ENCODE data around the gene LENEP.

The LENEP gene

GRCh38 chr1:155011437-155012025, 18.1 kb downstream of the LENEP start:
- DNase-seq = no peak

DNA sequence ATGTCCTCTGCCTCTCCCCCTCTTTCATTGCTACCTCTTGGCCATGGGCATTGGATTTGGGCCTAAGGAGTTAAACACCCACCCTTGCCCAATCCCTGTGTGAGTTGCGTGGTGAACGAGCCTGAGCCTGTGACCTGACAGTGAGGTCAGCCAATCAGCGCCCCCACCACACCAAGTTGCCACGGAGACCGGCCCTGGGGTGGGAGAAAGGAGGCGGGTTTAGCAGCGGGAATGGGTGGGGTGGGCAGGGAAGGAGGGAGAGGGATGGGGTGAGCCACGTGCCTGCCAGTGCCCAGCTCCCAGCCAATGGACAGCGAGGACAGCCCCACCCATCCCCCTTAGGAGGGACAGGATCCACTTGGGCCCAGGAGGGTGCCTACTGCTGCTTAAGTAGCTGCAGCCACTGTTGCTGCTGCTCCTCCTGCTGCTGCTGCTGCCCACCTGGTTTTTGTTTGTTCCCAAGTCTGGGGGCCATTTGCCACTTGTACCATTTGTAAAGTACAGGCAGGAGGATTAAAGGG, 18.7 kb downstream of the LENEP start:
- DNase-seq = peak; percentile 46 to 47

DNA sequence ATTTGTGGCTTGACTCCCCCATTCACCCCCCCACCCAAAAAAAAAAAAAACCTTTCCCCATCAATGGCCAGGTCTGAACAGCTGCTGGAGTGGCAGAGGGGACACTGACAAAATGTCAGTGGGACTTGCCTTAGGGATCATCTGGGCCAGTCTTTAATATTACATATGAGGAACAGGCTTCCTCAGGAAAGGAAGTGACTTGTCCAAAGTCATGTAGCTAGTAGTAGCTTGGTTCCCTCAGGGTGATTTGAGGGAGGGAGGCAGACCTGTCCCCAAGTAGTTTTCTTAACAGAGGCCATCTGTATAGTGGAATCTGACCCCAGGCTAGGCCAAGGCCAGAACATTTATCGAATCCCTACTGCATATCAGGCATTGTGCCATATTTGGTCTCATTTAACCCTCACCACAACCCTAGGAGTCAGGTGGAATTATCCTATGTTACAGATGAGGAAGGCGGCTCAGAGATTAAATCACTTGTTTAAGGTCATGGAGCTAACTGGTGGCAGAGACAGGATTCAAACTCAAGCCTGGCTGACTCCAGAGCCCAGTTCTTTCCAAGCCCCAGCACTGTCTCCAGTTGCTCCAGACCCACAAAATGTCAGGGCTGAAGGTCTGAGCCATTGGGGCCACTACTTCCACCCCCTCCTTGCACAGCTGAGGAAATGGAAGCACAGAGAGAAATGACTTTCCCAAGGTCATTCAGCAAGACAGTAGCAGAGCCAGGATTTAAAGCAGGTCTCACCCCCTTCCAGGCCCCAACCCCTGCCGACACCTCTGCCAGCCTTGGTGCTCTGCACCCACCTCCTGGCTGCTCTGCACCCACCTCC, 19.6 kb downstream of the LENEP start:
- DNase-seq = no peak

DNA sequence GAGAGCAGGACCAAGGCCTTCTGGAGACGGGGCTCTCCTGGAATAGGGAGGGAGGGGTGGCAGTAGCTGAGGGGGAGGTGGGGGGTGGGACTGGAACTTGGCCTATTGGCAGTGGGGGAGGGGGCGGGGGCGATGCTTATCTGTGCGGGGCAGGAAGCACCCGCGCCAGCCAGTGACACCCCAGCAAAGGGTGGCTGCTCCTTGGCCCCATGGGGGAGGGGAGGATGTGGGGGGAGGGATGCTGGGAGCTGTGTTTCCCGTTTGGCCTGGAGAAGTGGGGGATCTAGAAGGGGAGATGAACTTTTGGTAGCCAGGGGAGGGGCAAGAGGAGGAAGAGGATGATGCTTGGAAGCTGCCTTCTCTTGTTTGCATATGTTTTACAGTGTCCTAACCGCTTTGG, 20.2 kb downstream of the LENEP start:
- DNase-seq = peak in 1 of 2 donors; percentile 53

DNA sequence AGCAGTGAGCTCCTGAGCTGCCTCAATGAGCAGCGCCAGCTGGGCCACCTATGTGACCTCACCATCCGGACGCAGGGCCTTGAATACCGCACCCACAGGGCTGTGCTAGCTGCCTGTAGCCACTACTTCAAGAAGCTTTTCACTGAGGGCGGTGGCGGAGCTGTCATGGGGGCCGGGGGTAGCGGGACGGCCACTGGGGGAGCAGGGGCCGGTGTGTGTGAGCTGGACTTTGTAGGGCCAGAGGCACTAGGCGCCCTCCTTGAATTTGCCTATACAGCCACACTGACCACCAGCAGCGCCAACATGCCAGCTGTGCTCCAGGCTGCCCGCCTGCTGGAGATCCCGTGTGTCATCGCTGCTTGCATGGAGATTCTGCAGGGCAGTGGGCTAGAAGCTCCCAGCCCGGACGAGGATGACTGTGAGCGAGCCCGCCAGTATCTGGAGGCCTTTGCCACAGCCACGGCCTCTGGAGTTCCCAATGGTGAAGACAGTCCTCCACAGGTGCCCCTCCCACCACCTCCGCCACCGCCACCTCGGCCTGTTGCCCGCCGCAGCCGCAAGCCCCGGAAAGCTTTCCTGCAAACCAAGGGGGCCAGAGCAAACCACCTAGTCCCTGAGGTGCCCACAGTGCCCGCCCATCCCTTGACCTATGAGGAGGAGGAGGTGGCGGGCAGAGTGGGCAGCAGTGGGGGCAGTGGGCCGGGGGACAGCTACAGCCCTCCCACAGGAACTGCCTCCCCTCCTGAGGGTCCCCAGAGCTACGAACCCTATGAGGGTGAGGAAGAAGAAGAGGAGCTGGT, 21.5 kb downstream of the LENEP start:
- DNase-seq = no peak

DNA sequence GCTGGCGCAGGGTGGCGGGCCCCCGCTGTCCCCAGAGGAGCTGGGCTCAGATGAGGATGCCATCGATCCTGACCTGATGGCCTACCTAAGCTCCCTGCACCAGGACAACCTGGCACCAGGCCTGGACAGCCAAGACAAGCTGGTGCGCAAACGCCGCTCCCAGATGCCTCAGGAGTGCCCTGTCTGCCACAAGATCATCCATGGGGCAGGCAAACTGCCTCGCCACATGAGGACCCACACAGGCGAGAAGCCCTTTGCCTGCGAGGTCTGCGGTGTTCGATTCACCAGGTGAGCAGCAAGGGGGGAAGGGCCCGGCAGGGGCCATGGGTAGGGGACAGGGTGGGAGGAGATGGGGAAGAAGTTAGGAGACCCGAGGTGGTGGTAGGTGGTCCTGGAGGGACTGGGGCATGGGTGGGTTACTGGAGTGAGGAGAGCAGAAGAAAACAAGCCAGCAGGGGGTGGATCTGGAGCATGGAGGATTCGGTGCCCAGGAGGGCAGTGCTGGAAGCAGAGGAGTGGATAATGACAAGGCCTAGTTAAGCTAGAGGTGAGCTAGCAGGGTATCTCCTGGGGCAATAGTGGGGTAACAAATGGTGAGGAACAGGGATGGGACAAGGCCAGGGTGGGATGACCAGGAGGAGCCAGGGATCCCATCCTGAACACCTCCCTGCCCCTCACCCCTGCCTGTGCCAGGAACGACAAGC, 22.3 kb downstream of the LENEP start:
- no peak for DNase-seq

- DNase-seq = peak; percentile 25 to 42
Measured at GRCh38 chr1:155016231-155016831, 22.9 kb downstream of the LENEP start.

DNA sequence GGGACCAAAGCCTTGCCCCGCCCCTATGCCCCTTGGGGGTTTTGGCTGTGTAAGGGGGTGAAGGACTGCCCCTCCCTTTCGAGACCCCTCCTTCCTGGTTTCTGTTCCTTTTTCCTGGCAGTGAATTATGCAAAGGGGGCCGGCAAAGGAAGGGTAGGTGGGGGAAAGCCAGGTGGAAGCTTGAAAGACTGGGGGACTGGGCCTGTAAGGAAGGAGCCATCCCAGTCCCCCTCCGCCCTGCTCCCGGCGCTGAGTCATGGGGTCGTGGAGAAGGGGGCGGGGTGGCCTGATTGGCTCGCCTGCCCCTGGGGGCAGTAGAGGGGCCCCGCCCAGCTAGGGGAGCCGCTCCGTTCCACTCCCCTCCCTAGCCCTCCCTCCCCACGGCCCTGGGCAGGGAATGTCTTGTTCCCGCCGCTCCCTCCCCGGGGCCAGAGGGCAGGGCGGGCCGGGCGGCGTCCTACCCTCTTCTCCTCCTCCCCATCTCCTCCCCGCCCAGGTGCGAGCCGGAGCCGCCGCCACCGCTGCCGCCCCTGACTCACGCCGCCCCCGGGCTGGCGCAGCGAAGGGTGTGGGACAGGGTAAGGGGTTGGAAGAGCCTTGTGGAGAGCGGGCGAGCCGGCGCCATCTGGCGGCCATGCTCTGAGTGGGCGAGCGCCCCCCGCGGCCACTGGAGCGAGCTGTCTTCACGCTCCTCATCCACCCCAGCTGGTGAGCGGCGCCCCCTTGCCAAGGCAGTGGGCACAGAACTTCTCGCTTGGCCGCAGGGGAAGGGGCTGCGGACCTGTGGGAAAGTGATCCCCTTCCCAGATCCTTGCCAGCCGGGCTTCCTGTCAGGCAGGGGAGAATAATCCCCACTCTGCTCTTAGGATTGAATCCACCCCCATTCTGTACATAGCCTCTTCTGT, 23.9 kb downstream of the LENEP start:
- peak; percentile 86 to 90 for DNase-seq

- no peak for DNase-seq
Measured at GRCh38 chr1:155017946-155018316, 24.5 kb downstream of the LENEP start.

- no peak for DNase-seq
Measured at GRCh38 chr1:155018617-155019348, 25.4 kb downstream of the LENEP start.

DNA sequence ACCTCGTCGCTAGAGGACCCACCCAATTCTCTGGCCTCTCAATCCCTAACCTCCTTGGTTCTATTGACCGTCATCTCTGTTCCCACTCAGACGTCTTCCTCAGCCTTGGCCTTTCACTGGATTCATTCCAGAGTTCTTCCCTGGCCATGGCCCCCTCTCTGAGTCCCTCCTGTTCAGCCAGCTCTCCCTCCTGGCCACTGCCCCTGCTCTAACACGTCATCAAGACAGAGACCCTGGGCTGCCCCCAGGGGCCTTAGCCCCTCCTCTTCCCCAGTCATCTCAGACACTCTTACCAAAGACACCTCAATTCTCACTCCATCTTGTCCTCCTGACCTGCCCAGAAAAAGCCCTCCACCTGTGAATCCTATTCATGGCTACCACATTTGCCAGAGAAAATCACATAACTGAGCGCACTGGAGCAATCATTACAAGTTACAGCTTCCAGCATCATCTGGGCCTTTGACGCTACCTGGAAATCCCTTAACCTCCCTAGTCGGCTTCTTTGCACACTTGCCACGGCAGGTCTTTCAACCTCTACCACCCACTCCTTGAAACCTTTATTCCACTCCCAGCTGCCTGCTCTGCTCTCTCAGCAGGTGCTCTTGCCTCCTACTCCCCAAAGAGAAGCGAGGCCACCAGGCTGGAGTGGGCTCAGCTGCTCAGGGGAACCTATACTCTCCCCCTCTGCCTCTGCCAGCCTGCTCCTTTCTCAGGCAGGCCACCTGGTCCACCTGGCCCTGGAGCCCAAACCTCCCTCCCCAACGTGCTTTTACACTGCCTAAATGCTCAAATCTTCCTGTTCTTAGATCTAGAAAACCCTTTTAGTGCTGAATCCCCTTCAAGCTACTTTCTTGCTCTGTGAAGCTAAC, 26.2 kb downstream of the LENEP start:
- DNase-seq = no peak

GRCh38 chr1:155022136-155022926, 28.9 kb downstream of the LENEP start:
- no peak for DNase-seq

GRCh38 chr1:155022927-155023236, 29.5 kb downstream of the LENEP start:
- no peak for DNase-seq

GRCh38 chr1:155023627-155024026, 30.2 kb downstream of the LENEP start:
- DNase-seq = no peak

DNA sequence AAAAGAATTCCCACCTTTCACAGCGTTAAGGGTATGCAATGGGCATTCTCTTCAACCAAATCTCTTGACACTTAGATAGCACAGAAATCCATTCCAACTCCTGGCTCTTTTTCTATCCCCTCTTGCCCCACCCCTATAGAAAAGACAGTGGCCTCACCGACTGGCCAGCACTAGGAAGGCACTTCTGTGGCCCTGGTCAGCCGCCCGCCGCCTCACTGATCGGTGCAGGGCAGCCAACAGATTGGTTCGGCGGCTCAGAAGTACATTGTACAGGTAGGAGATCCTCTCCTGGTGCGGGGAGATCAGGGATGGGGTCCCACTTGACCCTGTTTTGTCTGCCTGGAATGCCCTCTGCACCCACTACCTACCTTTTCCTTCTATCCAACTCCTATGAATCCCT, 30.9 kb downstream of the LENEP start:
- no peak for DNase-seq

GRCh38 chr1:155026154-155026553, 32.8 kb downstream of the LENEP start:
- DNase-seq = no peak

GRCh38 chr1:155026588-155026987, 33.2 kb downstream of the LENEP start:
- no peak for DNase-seq

- no peak for DNase-seq
Measured at GRCh38 chr1:155029513-155030242, 36.3 kb downstream of the LENEP start.

Data from CD4-positive, alpha-beta T cell treated with Interferon alpha-2 for 1 hour (primary cell).